HCT116 (cell line): ENCODE results near the gene ADCY2. TPM values are rescaled to one million over a fixed set of nuclear protein-coding genes. Genes with fewer than 3 reads are reported as not detected.

ENCODE experiments used
- ATAC-seq: fragments of 200-7000 bp; cut with Tn5 transposase; 2 replicates; pipeline ENCODE4 v1.9.1; 2020; ENCODE audit warnings: mild to moderate bottlenecking, moderate library complexity
- BruUV-seq: library from RNA; stranded (reverse); fragments of 400-500 nt; replicated peaks from 2 replicates; lab custom pipeline; 2021; lab: Mats Ljungman, UMichigan
- CTCF ChIA-PET: fragments of 300-600 bp; sonication (Branson Sonifier 250); formaldehyde crosslinking; loops from one replicate; lab custom pipeline; 2021; ENCODE audit warnings: antibody characterized with exemption; lab: Charles Lee
- POLR2A ChIA-PET: fragments of 300-600, 350-600 bp; sonication (Branson Sonifier 250); formaldehyde crosslinking; loops from one replicate; lab custom pipeline; 2021; ENCODE audit warnings: antibody characterized with exemption; lab: Charles Lee
- RAD21 ChIA-PET, 2 experiments: fragments of 300-600 bp; sonication (Branson Sonifier 250); formaldehyde crosslinking; loops; one replicate each; lab custom pipeline; 2023; ENCODE audit warnings: low total read pairs in 2 of 2; ENCODE audit not compliant: uncharacterized antibody in 2 of 2, unreplicated experiment in 2 of 2, low non-redundant PET in 1 of 2; lab: Charles Lee
- DNase-seq: peaks from one replicate; pipeline ENCODE4 v3.0.0-alpha.2; 2010; ENCODE audit warnings: low read depth, low spot score
- H2AFZ ChIP-seq: fragments of 200-600 bp; shearing (Covaris generic), sonication (generic); 2 replicates; pipeline ENCODE4 v1.6.1; 2017; ENCODE audit warnings: low read depth, mixed run types, mixed read lengths, antibody characterized with exemption, low read length; ENCODE audit not compliant: poor library complexity, severe bottlenecking
- H3K27ac ChIP-seq: 2 replicates; pipeline ENCODE4 v1.5.1; 2012; ENCODE audit warnings: low read depth, low read length
- H3K27me3 ChIP-seq: fragments of 200-600 bp; sonication (generic); 2 replicates; pipeline ENCODE4 v1.6.1; 2016; ENCODE audit warnings: mixed run types, low read length, mixed read lengths; ENCODE audit not compliant: insufficient read depth
- H3K36me3 ChIP-seq, 2 experiments: fragments of 200-500 bp in 1 of 2; fragments of 200-600 bp in 1 of 2; sonication (Bioruptor generic) in 1 of 2; sonication (generic) in 1 of 2; 2 replicates each; pipeline versions ENCODE4 v1.5.1 to v1.6.1; 2014 to 2016; ENCODE audit warnings: low read length in 2 of 2, inconsistent platforms in 1 of 2, mixed read lengths in 1 of 2, mixed run types in 1 of 2; ENCODE audit not compliant: insufficient read depth in 2 of 2, control insufficient read depth in 1 of 2
- H3K4me1 ChIP-seq, 2 experiments: fragments of 200-600 bp in 1 of 2; sonication (generic) in 1 of 2; 2 replicates each; pipeline versions ENCODE4 v1.5.1 to v1.6.1; 2012 to 2017; ENCODE audit warnings: low read length in 2 of 2, inconsistent platforms in 1 of 2, mild to moderate bottlenecking in 1 of 2, mixed read lengths in 1 of 2, mixed run types in 1 of 2, moderate library complexity in 1 of 2; ENCODE audit not compliant: insufficient read depth in 2 of 2, control insufficient read depth in 1 of 2
- H3K4me2 ChIP-seq: fragments of 200-600 bp; sonication (generic); 2 replicates; pipeline ENCODE4 v1.6.1; 2017; ENCODE audit warnings: mixed run types, low read length, mixed read lengths
- H3K4me3 ChIP-seq, 2 experiments: fragments of 200-600 bp in 1 of 2; sonication (generic) in 1 of 2; replicated peaks in 1 of 2; 2 replicates each; pipeline ENCODE4 v1.5.1; 2011 to 2016; ENCODE audit warnings: low read length in 2 of 2, control low read depth in 1 of 2, low read depth in 1 of 2, mild to moderate bottlenecking in 1 of 2, mixed read lengths in 1 of 2, mixed run types in 1 of 2
- H3K79me2 ChIP-seq: fragments of 200-600 bp; sonication (generic); 2 replicates; pipeline ENCODE4 v1.6.1; 2017; ENCODE audit warnings: mild to moderate bottlenecking, mixed run types, low read length, moderate library complexity, mixed read lengths; ENCODE audit not compliant: insufficient read depth
- H3K9ac ChIP-seq: fragments of 200-600 bp; sonication (generic); 2 replicates; pipeline ENCODE4 v1.6.1; 2016; ENCODE audit warnings: low read length, mixed read lengths
- H3K9me2 ChIP-seq: fragments of 200-600 bp; sonication (generic), shearing (Covaris generic); 2 replicates; pipeline ENCODE4 v1.6.1; 2017; ENCODE audit warnings: mixed run types, mild to moderate bottlenecking, moderate library complexity; ENCODE audit not compliant: insufficient read depth
- H3K9me3 ChIP-seq, 2 experiments: fragments of 200-500 bp in 1 of 2; fragments of 200-600 bp in 1 of 2; sonication (Bioruptor generic) in 1 of 2; sonication (generic) in 1 of 2; 2 replicates each; pipeline ENCODE4 v1.6.1; 2014 to 2017; ENCODE audit warnings: low read length in 2 of 2, mixed read lengths in 2 of 2, inconsistent platforms in 1 of 2, low read depth in 1 of 2, mild to moderate bottlenecking in 1 of 2, mixed run types in 1 of 2, moderate library complexity in 1 of 2; ENCODE audit not compliant: control insufficient read depth in 1 of 2, insufficient read depth in 1 of 2
- H4K20me1 ChIP-seq: fragments of 200-600 bp; sonication (generic), shearing (Covaris generic); 2 replicates; pipeline ENCODE4 v1.6.1; 2017; ENCODE audit warnings: mixed run types, mild to moderate bottlenecking, moderate library complexity; ENCODE audit not compliant: insufficient read depth
- EGR1 ChIP-seq: IDR thresholded peaks from 2 replicates; pipeline ENCODE4 v1.6.1; 2012; ENCODE audit warnings: low read depth
- EZH2 ChIP-seq: fragments of 200-600 bp; sonication (generic); IDR thresholded peaks from 2 replicates; pipeline ENCODE4 v1.6.1; 2017; ENCODE audit warnings: antibody characterized with exemption, mixed run types
- FOSL1 ChIP-seq: IDR thresholded peaks from 2 replicates; pipeline ENCODE4 v1.6.1; 2012; ENCODE audit warnings: low read depth
- SP1 ChIP-seq: IDR thresholded peaks from 2 replicates; pipeline ENCODE4 v1.6.1; 2012; ENCODE audit warnings: low read depth
- SRF ChIP-seq: IDR thresholded peaks from 2 replicates; pipeline ENCODE4 v1.6.1; 2012; ENCODE audit warnings: low read depth
- intact Hi-C: fragments of 100-400 bp; cut with micrococcal nuclease; formaldehyde crosslinking; loops from 2 replicates; pipeline ENCODE4 v1.10.0; 2022
- total RNA-seq: library from RNA; stranded (reverse); gene quantifications from one replicate; pipeline ENCODE4 v1.2.1, GENCODE V29; 2021; ENCODE audit not compliant: unreplicated experiment
- TF ChIP-seq, protein P1 (sequence below), 3 experiments: fragments of 200-600 bp in 1 of 3; sonication (generic) in 1 of 3; IDR thresholded peaks in 2 of 3; conservative IDR thresholded peaks in 1 of 3; 2 replicates each; pipeline ENCODE4 v1.5.1; 2012 to 2017; ENCODE audit warnings: low read depth in 2 of 3, low read length in 2 of 3, antibody characterized with exemption in 1 of 3, borderline replicate concordance in 1 of 3, control low read depth in 1 of 3, mild to moderate bottlenecking in 1 of 3, mixed read lengths in 1 of 3, mixed run types in 1 of 3, moderate library complexity in 1 of 3; ENCODE audit not compliant: insufficient read depth in 1 of 3
- TF ChIP-seq, protein P2 (sequence below): IDR thresholded peaks from 2 replicates; pipeline ENCODE4 v1.6.1; 2011; ENCODE audit warnings: mild to moderate bottlenecking, low read length, moderate library complexity; ENCODE audit not compliant: insufficient replicate concordance; ENCODE audit errors: extremely low read depth
- TF ChIP-seq, protein P3 (sequence below): IDR thresholded peaks from 2 replicates; pipeline ENCODE4 v1.6.1; 2012; ENCODE audit warnings: low read depth

The ADCY2 gene
- total RNA-seq, 1 experiment from 2014 or later: 0.15 TPM

DNA sequence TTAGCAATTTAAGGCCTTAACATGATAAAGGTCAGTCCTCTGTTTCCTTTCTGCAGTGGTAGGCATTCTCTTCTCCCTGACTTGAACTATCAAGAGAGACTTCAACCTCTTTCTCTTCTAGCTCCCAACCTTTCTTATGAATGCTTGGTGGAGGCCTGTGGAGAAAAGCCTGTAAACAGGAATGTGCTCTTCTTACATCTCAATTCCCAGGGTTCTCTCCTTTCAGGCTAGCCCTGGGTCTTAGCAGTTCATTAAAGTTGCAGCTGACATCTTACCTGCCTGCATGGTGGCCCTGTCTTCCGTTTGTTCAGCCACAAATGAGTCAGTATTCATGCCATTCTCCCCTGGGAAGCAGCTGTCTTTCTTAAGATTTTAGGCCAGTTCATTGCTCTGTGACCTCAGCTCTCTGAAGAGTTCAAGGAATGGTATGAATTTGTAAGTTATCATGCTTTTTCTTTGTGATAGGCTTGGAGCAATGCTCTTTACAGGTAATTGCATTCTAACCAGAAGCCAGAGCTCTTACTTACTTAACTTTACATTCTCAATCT is 77.8 kb downstream of the ADCY2 start:
- Histone ChIP-seq H3K9me2 (no peaks in the 10 kb centered on the region), H4K20me1 (no peaks in the 10 kb centered on the region), H2AFZ (no peak overlapping the region), H3K4me2 (no peak overlapping the region), H3K4me1 (no peaks in the 10 kb centered on the region), H3K9me3 (peaks cover 9 to 19% of the 10 kb centered on the region in 2 experiments; a peak in 3 of 4 replicates), H3K36me3 (no peaks in the 10 kb centered on the region), H3K79me2 (no peaks in the 10 kb centered on the region), H3K9ac (no peak overlapping the region), H3K27me3 (no peaks in the 10 kb centered on the region), H3K4me3 (no peak overlapping the region), H3K27ac (no peak overlapping the region)
- ChIA-PET CTCF (no interaction called here), POLR2A (no interaction called here), RAD21 (no interaction called here)
- BruUV-seq: no TSS peak
- no peak for DNase-seq
- no peak for ATAC-seq
- TF ChIP-seq EGR1 (no peak), SP1 (no peak), FOSL1 (no peak), SRF (no peak), EZH2 (no peak)
- TF ChIP-seq, protein P1, sequence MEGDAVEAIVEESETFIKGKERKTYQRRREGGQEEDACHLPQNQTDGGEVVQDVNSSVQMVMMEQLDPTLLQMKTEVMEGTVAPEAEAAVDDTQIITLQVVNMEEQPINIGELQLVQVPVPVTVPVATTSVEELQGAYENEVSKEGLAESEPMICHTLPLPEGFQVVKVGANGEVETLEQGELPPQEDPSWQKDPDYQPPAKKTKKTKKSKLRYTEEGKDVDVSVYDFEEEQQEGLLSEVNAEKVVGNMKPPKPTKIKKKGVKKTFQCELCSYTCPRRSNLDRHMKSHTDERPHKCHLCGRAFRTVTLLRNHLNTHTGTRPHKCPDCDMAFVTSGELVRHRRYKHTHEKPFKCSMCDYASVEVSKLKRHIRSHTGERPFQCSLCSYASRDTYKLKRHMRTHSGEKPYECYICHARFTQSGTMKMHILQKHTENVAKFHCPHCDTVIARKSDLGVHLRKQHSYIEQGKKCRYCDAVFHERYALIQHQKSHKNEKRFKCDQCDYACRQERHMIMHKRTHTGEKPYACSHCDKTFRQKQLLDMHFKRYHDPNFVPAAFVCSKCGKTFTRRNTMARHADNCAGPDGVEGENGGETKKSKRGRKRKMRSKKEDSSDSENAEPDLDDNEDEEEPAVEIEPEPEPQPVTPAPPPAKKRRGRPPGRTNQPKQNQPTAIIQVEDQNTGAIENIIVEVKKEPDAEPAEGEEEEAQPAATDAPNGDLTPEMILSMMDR (IDR thresholded peaks at IDR 0.05 in 2 of 3, conservative IDR thresholded peaks at IDR 0.05 in 1 of 3; ENCODE audit: borderline replicate concordance in 1 of 3, insufficient read depth in 1 of 3, low read depth in 2 of 3, low read length in 2 of 3): no peak
- TF ChIP-seq, protein P2, sequence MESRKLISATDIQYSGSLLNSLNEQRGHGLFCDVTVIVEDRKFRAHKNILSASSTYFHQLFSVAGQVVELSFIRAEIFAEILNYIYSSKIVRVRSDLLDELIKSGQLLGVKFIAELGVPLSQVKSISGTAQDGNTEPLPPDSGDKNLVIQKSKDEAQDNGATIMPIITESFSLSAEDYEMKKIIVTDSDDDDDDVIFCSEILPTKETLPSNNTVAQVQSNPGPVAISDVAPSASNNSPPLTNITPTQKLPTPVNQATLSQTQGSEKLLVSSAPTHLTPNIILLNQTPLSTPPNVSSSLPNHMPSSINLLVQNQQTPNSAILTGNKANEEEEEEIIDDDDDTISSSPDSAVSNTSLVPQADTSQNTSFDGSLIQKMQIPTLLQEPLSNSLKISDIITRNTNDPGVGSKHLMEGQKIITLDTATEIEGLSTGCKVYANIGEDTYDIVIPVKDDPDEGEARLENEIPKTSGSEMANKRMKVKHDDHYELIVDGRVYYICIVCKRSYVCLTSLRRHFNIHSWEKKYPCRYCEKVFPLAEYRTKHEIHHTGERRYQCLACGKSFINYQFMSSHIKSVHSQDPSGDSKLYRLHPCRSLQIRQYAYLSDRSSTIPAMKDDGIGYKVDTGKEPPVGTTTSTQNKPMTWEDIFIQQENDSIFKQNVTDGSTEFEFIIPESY: no peak
- TF ChIP-seq, protein P3, sequence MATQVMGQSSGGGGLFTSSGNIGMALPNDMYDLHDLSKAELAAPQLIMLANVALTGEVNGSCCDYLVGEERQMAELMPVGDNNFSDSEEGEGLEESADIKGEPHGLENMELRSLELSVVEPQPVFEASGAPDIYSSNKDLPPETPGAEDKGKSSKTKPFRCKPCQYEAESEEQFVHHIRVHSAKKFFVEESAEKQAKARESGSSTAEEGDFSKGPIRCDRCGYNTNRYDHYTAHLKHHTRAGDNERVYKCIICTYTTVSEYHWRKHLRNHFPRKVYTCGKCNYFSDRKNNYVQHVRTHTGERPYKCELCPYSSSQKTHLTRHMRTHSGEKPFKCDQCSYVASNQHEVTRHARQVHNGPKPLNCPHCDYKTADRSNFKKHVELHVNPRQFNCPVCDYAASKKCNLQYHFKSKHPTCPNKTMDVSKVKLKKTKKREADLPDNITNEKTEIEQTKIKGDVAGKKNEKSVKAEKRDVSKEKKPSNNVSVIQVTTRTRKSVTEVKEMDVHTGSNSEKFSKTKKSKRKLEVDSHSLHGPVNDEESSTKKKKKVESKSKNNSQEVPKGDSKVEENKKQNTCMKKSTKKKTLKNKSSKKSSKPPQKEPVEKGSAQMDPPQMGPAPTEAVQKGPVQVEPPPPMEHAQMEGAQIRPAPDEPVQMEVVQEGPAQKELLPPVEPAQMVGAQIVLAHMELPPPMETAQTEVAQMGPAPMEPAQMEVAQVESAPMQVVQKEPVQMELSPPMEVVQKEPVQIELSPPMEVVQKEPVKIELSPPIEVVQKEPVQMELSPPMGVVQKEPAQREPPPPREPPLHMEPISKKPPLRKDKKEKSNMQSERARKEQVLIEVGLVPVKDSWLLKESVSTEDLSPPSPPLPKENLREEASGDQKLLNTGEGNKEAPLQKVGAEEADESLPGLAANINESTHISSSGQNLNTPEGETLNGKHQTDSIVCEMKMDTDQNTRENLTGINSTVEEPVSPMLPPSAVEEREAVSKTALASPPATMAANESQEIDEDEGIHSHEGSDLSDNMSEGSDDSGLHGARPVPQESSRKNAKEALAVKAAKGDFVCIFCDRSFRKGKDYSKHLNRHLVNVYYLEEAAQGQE: no peak
- intact Hi-C loops: no loop called here
